ENCODE measurements around the gene NECTIN1.

DNA sequence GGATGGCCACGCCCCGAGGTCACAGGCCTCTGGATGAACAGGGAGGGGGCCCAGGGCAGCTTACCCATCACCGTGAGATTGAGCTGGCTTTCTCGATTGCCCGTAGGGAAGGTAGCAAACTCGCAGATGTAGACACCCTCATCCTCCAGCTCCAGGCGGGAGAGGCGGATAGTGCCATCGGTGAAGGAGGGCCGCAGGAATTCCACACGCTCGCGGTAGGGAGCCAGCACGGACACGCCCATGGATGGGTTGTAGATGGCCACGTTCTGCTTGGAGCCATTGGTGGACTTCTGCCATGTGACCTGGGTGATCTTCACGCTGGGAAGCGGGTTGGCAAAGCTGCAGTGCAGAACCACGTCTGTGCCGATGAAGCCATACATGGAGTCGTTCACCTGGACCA, 50.6 kb downstream of the NECTIN1 start:
- TF ChIP-seq, protein P1, sequence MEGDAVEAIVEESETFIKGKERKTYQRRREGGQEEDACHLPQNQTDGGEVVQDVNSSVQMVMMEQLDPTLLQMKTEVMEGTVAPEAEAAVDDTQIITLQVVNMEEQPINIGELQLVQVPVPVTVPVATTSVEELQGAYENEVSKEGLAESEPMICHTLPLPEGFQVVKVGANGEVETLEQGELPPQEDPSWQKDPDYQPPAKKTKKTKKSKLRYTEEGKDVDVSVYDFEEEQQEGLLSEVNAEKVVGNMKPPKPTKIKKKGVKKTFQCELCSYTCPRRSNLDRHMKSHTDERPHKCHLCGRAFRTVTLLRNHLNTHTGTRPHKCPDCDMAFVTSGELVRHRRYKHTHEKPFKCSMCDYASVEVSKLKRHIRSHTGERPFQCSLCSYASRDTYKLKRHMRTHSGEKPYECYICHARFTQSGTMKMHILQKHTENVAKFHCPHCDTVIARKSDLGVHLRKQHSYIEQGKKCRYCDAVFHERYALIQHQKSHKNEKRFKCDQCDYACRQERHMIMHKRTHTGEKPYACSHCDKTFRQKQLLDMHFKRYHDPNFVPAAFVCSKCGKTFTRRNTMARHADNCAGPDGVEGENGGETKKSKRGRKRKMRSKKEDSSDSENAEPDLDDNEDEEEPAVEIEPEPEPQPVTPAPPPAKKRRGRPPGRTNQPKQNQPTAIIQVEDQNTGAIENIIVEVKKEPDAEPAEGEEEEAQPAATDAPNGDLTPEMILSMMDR (IDR thresholded peaks at IDR 0.05; ENCODE audit: low read length): no peak
- TF ChIP-seq EZH2phosphoT487 (IDR thresholded peaks at IDR 0.05; ENCODE audit: low read length) (no peak), EZH2 (optimal IDR thresholded peaks at IDR 0.05; ENCODE audit: low read depth, low read length) (no peak)

Data from MM.1S (cell line).